ENCODE data around the gene OBSCN.

OBSCN gene

DNA sequence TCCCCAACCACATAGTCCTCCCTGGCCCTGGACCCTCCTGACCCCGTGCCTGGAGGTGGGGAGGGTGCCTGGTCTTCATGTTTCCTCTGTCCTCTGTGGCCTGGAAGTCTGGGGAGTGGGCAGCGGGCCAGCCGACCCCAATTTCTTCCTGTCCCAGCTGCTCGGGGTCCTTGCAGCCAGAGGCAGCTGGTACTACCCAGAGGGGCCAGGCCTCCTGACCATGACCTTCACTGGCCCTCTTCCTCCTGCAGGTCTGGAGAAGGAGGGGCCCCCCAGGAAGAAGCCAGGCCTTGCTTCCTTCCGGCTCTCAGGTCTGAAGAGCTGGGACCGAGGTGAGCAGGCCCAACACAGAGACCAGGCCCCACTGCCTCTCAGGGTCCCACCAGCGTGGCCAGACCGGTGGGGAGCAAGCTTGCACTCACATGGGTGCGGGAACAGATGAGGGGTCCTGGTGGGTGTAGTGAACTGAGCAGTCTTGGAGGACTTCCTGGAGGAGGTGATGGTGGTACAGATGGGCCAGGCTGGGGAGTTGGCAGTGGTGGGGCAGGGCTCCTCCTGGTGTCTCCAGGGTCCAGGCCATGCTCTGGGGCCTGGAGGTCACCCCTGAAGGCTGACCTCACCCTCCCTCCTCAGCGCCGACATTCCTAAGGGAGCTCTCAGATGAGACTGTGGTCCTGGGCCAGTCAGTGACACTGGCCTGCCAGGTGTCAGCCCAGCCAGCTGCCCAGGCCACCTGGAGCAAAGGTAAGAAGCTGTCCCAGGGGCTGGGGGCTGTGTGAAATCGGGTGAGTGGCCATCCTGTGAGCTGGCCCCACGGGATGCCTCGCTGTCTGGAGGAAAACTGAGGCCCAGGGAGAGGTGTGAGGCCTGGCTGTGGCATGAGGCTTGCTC is 166.1 kb downstream of the OBSCN start:
- no peak for FAIRE-seq

DNA sequence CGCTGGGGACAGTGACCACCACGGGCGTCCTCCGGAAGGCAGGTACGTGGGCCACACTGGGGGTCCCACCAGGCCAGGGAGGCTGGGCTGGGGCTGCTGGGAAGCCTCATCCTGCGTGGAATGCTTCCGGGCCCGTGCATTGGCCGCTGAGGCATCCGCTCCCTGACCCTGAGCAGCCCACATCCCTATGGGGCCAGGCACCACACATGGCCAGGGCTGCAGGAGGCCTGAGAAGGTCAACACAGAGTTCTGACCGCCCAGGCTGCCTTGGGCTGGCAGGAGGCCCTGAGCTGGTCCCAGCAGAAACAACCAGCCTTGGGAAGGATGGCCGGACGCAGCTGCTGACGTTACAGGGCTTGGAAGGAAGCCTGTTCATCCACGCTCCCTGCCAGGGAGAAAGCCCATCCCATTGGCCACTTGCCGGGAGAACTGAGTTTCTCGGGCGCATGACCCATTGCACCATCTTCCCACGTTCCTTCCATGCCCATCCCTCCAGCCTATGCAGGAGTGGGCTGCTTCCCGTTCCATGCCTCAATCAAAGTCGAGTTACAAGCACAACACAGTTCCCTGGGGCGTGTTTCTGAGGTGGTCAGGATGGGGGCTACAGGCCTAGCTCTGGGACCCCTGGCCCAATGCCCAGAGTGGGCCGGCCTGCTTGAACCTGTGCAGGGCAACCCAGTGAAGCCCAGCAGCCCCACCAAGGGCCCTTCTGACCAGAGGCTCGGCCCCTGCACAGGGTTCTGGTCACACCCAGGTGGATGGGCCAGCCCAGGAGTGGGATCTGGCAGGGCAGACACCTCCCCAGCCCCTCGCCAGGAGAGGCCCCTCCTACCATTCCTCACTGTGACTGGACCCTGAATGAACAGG is 167.1 kb downstream of the OBSCN start:
- FAIRE-seq = no peak

DNA sequence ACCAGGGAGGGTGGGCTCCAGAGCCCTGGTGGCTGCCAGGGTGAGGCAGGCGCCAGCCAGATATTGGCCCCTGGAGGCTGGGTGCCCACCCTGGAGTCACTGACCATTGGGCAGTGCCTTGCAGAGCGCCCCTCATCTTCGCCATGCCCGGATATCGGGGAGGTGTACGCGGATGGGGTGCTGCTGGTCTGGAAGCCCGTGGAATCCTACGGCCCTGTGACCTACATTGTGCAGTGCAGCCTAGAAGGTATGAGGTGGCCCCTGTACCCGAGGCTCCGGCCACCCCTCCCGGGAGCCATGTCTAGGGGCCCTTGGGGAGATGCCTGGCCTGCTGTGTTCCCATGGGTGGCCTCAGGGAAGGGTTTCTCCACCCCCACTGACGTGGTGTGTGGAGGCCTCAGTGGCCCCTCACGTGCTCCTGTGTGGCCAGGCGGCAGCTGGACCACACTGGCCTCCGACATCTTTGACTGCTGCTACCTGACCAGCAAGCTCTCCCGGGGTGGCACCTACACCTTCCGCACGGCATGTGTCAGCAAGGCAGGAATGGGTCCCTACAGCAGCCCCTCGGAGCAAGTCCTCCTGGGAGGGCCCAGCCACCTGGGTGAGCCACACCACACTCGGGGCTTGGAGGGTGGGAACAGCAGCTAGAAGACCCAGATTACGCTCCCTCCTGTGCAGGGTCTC is 167.9 kb downstream of the OBSCN start:
- FAIRE-seq = no peak

DNA sequence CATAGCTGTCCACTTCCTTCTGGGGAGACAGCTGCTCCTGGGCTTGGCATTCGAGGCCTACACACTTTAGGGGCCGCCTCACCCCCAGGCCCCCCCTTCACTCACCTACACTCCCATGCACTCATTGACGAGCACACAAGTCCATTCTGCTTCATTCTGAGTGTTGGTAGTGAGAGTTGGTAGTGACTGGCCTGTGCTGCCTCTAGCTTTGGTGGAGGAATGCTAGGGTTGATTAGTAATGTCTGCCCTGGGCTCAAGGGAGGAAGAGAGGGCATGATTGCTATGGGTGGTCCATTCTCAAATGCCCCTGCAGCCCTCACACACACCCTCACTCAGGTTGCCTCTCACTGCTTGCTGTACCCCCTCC is 168.4 kb downstream of the OBSCN start:
- FAIRE-seq = no peak

DNA sequence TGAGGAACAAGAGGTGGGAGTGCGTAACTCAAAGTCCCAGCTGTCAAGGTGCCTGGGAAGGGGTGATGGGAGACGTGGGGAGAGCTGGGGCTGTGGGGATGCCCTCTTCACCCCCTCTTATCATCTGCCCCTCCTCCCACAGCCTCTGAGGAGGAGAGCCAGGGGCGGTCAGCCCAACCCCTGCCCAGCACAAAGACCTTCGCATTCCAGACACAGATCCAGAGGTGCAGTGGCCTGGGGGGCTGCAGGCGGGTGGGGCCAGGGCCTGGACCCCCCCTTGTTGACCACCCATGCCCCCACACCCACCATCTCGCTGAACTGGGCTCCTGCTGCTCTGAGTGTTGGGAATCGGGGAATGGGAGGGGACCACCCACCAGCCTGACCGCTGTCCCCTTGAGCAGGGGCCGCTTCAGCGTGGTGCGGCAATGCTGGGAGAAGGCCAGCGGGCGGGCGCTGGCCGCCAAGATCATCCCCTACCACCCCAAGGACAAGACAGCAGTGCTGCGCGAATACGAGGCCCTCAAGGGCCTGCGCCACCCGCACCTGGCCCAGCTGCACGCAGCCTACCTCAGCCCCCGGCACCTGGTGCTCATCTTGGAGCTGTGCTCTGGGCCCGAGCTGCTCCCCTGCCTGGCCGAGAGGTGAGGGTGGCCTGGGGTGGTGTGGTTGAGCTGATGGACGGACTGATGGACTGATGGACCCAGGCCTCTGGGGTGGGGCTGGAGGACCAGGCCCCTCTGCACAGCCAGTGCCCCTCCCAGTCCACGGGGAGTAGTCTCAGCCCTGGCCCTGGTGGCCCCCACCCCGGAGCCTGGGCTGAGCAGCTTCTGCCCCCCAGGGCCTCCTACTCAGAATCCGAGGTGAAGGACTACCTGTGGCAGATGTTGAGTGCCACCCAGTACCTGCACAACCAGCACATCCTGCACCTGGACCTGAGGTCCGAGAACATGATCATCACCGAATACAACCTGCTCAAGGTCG is 169.1 kb downstream of the OBSCN start:
- no peak for FAIRE-seq

DNA sequence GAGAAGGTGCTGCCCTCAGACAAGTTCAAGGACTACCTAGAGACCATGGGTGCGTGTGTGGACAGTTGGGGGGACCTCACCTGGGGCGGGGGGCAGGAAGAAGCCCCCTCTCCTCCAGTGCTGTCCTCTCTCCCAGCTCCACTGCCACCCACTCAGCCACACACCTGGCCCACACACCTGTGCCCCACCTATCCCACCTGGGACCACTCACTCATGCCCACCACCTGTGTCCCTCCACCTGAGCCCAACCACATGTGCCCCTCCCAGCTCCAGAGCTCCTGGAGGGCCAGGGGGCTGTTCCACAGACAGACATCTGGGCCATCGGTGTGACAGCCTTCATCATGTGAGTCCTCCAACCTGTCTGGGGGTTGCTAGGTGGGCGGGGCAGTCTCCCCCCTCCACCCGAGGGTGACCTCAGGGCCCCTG is 169.8 kb downstream of the OBSCN start:
- FAIRE-seq = no peak

DNA sequence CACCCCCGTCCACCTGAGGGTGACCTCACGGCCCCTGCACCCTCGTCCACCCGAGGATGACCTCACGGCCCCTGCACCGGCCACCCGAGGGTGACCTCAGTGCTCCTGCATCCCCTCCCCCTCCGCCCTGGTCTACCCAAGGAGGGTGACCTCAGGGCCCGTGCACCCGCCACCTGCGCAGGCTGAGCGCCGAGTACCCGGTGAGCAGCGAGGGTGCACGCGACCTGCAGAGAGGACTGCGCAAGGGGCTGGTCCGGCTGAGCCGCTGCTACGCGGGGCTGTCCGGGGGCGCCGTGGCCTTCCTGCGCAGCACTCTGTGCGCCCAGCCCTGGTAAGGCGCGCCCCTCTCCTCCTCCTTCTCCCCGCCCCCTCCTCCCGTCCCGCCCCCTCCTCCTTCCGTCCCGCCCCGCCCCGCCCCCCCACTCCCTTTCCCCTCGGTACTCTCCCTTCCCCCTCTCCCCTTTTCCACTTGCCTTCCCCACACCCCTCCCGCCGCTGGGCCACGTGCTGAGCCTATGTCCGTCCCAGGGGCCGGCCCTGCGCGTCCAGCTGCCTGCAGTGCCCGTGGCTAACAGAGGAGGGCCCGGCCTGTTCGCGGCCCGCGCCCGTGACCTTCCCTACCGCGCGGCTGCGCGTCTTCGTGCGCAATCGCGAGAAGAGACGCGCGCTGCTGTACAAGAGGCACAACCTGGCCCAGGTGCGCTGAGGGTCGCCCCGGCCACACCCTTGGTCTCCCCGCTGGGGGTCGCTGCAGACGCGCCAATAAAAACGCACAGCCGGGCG is 170.4 kb downstream of the OBSCN start:
- no peak for FAIRE-seq

DNA sequence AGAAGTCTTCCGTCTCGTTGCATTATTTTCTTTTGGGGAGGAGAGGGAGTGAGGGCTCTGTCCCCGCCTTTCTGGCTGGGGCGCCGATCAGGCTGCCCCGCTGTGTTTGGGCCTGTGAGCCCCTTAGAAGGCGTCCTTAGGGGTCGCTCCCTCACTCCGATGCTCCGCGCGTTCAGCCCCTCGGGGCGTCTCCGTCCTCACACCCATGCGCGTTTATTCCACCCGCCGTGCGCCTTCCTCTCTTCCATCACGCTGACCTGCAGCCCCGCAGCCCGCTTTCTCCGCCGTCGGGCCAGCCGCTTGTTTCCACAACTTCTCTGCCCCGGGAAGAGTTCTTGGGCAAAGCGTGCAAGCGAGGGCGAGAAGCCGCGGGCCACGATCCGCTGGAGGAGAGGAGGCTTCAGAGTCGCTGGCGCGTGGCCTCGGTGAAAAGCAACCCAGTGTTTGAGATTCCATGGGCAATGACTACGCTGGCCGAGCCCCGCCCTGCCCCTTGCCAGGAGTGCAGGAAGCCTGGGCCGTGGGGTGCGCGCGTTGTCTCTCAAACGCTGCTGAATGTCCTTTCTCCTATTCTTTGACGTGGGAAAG is 171.1 kb downstream of the OBSCN start:
- FAIRE-seq = no peak

DNA sequence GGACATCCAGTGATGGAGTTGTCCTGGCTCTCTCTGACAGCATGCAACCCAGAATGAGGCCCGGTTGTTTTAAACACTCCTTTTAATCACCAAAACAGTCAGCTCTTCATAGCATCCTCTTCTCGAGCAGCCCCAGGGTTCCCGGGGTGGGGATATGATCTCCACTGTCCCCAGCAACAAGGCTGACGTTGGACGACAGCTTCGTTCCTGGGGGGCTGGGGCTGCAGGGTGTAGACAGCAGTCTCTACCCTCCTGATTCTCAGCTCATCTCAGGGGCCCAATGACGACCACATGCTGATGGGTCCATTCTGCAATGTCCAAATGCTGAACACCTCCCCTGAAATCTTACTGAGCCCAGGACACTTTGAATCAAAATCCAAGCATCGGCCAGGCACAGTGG is 171.8 kb downstream of the OBSCN start:
- FAIRE-seq = no peak

DNA sequence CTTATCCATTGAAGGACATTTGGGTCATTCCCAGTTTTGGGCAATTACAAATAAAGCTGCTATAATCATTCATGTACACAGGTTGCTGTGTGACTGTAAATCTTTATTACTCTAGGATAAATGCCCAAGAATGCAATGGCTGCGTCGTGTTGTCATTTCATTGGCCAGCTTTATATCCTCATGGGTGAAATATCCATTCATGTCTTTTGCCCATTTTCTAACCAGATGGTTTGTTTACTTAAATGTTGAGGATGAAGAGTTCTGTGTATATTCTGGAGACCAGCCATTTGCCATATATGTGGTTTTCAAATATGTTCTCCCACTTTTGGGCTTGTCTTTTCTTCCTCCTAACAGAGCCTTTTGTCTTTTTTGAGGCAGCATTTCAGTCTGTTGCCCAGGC is 173.5 kb downstream of the OBSCN start:
- no peak for FAIRE-seq

DNA sequence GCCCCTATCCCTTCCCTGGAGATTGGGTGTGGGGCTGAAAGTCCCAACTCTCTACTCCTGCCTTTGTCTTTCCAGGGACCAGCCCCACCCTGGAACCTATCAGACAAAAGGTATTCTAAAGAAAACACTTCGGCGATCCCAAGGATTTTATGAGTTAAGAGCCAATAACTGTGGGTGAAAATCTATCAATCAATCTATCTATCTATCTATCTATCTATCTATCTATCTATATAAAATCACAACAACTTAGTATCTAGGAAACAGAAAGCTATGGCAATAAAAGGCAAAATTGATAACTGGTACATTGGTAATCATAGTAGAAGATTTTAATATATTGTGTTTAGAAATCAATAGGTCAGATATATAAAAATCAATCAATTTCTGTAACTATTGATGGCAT is 175.9 kb downstream of the OBSCN start:
- no peak for FAIRE-seq

DNA sequence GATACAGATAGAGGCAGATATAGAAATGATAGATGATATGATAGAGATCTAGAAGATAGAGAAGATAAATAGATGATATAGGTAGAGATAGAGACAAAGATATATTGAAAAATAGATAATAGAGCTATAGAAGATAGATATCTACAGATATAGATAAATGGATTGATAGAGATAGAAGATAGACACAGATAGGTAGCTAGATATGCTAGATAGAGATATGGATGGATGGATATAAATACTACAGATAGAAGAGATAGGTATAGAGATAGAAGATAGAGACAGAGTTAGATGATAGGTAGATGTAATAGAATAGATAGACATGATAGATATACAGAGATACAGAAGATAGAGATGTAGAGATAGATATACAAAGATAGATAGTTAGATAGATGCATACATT is 177.4 kb downstream of the OBSCN start:
- no peak for FAIRE-seq

DNA sequence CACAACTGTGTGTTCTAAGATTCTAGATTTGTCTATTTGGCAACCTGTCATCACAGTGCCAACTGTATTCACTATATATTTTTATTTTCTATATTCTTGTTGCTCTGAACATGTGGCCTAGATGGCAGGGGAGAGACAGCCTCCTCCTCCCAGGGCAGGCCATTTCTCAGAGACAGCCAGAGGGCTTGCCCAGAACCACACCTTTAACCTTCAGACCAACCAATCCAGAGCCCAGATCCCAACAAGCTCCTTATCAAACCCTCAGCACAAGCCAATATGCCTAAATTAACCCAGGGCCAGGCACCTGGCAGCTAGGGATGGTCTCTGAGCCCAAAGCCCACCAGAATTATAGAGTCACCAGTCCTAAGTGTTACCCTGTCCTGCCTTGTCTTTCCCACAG is 179.5 kb downstream of the OBSCN start:
- no peak for FAIRE-seq

DNA sequence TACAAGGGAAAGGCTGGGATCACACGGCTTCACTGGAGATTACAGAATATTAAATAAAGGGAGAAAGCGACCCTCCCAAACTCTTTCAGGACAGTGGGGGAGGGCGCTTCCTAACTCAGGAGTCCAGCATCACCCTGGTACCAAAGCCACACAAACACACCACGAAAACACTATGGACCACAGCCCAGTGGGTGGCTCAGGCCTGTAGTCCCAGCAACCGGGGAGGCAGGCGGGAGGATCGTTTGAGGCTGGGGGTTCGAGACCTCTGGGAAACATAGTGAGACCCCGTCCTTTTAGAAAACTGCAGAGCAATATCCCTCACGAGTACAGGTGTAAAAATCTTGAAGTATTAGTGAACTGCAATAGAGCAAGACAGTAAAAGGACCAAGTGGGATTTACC is 182.8 kb downstream of the OBSCN start:
- no peak for FAIRE-seq

DNA sequence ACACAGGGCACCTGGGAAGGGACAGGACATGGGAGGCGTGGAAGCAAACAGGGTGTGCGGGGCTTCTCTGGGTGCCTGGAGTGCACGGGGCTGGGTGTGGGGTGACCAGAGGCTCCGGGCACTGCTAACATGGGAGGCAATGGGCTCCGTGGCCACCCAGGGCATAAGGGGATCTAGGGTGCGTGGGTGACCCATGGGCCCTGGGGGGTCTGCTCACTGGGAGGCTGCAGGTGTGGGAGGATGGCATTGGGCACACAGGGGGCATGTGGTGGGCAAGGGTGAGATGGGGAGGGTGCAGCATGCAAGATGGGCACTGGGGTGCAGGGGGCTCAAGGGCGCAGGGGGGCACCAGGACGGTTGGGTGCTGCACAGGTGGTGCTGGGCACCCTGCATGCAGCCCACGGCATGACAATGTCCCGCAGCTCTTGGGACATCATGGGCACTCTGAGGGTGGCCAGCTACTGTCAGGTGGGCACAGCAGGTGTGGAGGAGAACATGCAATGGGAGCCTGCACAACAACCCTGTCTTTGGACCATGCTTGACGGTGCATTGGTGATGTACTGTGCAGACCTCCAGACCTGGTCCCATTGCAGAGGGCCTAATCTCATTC is 183.7 kb downstream of the OBSCN start:
- no peak for FAIRE-seq

DNA sequence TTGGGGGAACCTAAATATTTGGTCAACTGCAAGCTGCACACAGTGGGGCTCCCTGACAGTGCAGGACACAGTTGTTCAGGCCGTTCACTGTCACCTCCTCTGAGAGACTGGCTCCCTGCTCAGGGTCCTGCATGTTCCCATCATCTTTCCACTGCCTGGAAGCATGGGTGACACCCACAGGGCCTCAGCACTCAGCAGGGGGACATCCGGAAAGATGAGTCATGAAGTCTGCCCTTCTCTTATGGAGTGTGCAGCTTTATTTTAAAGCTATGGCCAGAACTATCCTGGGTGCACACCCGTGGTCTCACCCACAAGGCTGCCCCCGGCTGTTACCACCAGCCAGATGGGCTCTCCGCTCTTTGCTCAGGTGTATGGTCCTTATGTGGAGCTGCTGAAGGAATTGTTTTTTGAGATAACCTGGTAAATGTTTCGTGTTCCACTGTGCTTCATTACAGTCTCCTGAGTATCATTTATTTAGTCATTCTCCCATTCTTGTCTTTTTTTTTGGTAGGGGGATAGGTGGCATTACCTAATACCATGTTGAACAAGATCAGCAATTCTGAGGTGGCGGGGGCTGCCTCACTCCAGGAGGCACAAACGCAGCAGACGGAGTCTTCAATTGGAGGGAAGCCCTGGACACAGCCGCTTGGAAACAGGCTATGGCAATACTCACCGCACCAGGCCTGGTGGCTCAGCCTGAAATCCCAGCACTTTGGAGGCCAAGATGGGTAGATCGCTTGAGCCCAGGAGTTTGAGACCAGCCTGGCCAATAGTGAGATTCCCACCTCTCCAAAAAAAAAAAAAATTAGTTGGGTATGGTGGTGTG is 184.5 kb downstream of the OBSCN start:
- FAIRE-seq = no peak

DNA sequence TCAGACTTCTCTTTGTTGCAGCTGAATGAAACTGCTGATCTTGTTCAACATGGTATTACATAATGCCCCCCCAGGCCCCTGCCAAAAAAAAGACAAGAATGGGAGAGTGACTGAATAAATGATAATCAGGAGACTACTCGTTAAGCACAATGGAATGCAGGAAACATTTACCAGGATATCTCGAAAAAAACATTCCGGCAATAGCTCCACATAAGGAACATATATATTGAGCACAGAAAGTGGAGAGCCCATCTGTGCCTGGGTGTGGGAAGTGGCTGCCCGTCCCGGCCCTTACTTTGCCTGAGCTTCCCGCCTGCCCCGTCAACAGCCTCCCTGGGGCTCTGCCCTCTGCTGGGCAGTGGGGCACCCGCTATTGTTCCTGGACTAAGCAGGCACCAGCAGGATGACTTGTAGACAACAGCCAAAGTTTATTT is 185.4 kb downstream of the OBSCN start:
- no peak for FAIRE-seq

DNA sequence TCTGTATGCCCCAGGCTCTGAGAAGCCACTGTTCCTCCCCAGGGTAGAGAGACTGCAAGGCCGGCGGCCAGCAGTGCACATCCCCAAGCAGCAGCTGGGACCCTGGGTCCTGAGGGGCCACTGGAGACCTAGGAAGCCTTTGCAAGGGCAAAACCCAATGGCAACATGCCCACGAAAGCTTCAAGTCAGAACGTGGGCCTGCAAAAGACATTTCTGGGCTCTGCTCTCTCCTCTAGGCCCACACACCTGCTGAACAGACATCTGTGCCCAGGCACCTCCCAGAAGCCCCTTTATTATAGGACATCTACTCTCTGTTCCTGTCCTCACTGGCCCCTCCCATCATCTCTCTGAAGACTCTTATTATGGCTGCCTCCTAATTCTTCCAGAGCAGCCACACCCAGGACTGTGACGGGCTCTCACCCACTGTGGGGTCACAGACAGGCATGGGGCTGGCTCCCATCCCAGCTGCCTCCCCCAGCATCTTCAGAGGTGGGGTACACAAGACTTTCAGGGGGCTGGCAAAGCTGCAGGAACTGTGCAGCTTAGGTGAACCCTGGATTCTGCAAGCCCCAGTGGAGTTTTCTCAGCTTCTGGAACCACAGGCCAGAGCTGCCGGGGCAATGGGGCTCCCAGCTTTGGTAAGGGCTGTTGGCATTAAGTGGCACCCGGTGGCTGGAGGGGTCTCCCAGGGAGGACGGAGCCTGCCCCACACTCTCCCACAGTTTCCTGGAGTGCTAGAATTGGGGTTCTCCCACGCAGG is 186.1 kb downstream of the OBSCN start:
- FAIRE-seq = no peak

Measured in G401.6 (cell line).